Glomerular endothelial cell (primary cell): ENCODE results near the gene CD9. TPM values are rescaled to one million over a fixed set of nuclear protein-coding genes. Genes with fewer than 3 reads are reported as not detected.

ENCODE experiments used
- DNase-seq: peaks from one replicate; pipeline ENCODE4 v3.0.0-alpha.2; 2011; ENCODE audit warnings: low read depth, low spot score; ENCODE audit errors: extremely low read depth
- total RNA-seq: library from RNA; depleted of rRNA; stranded (reverse); fragments of >200 nt; gene quantifications from 2 replicates; pipeline ENCODE4 v1.2.3, GENCODE V29; 2015

The CD9 gene
- total RNA-seq, 1 donor from 2014 or later: 555 TPM

DNA sequence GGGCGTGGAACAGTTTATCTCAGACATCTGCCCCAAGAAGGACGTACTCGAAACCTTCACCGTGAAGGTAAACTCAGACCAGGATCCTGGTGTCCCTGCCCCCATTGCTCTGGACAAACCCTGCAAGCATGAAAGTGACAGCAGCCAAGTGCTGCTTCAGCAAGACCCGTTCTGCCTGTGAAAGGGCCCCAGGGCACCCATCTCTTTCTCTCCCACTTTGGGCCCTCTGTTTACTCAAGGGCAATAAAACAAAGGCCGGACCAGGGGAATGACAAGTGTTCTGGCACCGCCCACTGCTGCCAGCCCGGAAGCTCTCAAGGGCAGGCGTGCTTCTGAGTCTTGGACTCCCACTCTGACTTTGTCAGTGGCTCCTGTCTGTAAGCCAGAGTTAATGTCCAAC lies 35.3 kb downstream of the CD9 start:
- DNase-seq: no peak

DNA sequence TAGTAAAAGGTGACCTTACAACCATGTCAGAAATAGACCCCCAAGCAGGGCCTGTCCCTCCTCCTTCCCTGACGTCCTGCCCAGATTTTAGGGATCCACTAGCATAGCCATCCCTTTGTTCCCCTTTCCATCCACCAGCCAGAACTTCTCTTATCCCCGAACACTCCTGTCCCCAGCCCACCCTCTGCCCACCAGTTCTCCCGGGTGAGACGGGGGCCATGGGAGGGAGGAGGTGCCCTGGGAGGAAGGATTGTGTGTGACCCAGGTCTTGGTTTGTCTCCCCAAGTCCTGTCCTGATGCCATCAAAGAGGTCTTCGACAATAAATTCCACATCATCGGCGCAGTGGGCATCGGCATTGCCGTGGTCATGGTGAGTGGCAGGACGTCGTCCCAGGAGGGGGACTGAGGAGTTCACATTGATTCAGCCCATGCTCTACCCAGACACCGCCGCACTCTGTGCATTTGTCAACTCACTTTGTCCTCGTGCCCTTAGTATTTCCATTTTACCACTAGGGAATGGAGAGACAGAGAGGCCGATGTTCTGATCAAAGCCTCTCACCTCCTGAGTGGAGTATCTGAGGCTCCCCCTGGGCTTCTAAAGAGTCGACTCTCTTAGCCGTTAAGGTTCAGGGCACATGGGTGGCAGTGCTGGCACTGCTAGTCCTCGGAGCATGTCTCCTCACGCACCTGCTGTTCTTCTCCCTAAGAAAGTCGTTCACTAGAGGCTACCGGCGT lies 35.9 kb downstream of the CD9 start:
- no peak for DNase-seq

DNA sequence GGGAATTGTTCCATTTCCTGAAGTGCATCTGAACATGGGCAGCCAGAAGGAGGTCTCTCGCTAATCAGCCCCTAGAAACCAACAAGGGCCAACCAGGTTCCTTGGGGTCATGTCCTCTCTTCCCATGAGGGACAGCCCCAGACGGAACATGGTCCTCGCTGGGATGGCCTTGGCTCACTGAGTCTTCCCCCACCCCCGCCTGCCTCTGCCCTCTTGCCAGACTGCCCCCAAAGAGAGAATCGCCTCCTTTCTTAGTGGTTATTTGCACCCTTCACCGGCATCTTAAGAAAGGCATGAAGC lies 36.4 kb downstream of the CD9 start:
- no peak for DNase-seq

DNA sequence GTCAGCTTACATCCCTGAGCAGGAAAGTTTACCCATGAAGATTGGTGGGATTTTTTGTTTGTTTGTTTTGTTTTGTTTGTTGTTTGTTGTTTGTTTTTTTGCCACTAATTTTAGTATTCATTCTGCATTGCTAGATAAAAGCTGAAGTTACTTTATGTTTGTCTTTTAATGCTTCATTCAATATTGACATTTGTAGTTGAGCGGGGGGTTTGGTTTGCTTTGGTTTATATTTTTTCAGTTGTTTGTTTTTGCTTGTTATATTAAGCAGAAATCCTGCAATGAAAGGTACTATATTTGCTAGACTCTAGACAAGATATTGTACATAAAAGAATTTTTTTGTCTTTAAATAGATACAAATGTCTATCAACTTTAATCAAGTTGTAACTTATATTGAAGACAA lies 37.6 kb downstream of the CD9 start:
- DNase-seq: no peak

DNA sequence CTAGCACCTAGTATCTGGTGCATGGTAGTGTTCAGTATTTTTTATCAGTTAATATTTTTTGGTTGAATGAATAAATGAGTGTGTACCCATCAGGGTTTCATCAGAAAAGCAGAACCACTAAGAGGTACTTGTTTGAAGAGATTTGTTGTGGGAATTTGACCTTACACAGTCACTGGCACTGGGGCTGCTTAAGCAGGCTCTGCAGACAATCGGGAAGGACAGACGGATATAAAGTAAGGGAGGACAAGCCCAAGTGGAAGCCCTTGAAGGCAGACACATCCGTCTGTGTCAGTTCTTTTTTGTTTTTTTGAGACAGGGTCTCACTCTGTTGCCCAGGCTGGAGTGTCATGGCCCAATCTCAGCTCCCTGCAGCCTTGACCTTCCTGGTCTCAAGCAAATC lies 38.7 kb downstream of the CD9 start:
- DNase-seq: no peak

DNA sequence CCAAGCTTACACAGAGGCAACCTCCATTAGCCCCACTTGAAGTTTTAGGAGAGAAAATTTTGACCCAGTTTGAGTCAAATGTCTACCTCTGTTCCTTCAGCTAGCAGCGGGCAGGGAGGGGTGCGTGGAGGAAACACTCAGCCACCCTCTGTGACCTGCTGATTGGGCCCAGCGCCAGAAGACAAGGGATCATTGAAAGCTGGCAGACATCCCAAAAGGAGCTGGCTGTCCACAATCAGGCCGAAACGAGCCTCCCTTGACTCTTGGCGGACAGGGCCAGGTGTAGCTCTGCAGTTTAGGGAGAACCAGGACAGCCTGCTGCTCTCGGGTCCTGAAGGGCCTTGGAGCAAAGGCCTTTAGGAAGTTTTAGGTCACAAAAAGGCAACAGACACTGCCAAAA lies 41.3 kb downstream of the CD9 start:
- no peak for DNase-seq

DNA sequence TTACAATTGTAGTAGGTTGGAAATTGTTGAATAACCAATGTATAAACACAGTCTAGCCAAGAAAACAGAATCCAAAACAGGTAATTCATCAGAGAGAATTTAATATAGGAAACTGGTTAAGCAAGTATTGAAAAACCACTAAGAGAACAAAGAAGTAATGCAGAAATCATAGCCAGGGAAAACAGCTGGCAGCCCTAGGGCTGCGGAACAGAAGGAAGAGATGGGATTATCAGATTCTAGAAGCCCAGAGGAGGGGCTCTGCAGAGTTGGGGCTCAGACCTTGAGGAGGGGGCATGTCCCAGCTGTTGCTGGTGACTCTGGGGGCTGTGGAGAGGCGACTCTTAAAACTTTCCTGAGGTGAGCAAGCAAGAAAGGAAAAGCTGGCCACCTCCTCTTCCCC lies 49.4 kb downstream of the CD9 start:
- no peak for DNase-seq

DNA sequence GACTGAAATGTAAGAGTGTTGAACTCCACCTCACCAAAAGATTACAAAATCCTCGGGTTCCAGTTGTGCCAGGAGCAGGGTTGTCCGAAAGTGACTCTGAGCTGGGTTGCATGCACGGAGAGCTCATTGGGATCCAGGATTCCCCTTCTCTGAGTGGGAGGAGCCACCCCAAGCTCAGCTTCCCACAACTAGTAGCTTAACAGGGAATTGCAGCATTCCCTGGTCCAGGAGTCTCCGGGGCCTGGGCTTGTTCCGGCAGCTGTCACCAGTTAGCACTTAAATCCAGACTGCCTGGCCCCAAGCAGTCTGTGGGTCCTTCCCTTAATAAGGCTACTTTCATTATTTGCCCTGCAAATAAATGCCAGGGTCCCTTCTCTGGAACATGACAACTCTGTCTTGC lies 50.1 kb downstream of the CD9 start:
- DNase-seq: no peak

DNA sequence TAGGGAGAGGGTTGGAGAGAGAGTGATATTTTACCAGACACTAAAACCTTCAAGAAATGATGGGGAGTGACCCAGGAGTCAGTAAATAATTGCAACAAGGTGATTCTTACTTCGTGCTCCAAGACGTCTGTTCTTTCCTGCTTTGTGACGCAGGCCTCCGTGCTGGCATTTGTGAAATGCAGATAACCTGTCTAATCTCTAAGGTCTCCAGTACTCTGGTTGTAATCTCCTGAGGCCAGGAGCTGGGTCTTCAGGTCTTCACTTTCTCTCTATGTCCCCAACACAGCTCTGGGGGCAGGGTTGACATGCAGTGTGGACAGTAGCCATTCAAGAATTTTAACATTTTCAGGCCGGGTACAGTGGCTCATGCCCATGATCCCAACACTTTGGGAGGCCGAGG lies 53.1 kb downstream of the CD9 start:
- DNase-seq: no peak

DNA sequence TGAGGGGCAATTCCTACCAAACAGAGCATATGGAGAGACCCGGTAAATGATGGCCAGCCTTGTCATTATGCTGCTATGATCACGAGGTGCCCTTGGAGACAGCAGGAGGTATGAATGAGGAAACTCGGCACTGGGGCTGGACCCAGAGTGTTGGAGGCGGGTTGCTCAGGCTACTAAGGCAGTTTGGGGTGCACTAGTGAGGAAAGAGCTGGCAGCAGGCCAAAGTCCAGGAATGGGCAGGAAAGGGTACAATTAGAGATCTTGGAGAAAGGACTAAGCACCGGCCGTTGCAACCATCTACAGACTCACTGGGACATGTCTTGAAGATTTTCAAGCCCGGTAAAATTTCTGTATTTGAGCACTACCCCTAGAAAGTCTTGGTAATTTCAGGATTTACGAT lies 54.3 kb downstream of the CD9 start:
- DNase-seq: no peak

DNA sequence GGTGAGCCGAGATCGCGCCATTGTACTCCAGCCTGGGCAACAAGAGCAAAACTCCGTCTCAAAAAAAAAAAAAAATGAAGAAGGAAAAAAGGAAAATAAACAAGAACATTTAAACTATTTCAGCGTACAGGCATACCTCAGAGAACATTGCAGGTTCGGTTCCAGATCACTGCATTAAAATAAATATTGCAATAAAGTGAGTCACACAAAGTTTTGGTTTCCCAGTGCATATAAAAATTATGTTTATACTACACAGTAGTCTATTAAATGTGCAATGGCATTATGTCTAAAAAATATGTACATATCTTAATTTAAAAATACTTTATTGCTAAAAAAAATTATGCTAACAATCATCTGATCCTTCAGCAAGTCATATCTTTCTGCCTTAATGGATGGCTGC lies 56.8 kb downstream of the CD9 start:
- no peak for DNase-seq

DNA sequence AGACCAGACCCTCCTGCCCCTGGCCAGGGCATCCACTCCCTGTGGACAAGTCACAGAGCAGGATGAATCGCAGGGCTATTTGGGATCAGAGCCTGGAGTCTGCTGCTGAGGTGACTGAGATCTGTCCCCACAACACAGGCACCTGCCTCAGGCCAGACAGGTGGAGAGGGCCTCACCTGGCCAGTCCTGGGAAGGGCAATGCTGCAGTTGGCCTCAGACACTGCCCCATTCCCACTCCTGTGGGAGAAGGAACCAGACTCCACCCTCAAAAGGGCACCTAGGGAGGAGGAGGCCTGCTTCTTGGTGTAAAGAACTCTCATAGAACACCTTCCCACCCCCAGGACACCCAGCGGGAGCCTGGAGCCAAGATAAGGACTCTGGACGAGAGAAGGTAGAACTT lies 62.0 kb downstream of the CD9 start:
- no peak for DNase-seq

DNA sequence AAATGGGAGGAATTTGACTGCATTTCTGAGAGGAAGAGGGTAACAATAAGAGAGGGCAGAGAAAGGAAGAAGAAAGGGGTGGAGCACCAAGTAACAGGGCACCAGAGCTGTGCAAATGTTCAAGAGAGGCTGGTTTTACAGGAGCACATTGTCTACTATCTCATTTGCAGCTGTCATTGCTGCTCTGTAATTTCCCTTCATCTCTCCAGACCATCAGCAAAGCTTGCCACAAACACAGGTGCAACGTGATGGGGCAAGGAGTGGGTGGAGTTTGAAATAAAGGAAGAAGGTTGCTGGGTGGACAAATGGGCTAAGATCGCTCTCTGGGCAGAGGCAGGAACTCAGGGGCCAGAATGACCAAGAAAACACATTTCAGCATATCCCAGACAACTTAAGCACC lies 62.4 kb downstream of the CD9 start:
- DNase-seq: no peak

DNA sequence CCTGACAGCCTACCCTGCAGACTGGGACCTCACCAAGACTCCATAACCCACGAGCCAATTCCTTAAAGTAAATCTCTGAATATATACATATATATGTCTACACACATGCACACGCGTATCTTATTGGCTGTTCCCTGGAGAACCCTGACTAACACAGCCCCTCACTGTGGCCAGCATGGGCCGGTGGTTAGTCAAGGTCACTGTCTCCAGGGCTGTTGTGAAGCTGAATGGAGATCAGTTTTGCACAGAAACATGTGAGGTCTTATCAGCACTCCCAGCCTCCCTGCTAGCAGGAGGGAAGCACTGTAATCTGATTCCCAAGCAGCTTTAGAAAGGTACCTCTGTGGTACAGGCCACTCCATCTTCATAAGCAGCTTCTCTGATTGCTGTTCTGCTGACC lies 63.7 kb downstream of the CD9 start:
- no peak for DNase-seq

DNA sequence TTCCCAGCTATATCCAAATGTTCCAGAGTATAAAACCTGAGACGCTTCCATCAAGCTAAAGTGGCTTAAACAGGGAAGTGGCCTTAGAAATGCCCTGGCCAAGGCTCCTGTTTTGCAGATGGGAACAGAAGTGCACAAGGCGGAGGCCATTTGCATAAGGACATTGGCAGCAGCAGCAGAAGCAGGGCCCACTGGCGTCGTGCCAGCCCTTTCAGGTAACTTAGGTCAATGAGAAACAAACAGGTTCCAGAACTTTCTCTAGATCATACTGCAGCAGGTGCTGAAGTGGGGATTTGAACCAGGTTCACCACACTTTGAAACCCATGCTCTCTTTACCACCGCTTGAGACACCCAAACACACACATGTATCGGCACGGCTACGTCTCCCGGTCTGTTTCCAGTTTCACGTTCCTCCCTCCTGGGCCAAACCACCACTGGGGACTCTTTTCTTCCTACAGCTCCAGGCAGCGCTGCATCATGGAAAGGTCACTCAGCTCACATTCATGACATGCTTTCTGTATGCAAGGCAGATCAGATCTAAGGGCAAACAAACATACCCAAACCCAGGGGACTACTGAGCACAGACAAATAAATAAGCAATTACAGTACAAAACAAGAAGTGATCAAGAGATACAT lies 64.3 kb downstream of the CD9 start:
- DNase-seq: no peak

DNA sequence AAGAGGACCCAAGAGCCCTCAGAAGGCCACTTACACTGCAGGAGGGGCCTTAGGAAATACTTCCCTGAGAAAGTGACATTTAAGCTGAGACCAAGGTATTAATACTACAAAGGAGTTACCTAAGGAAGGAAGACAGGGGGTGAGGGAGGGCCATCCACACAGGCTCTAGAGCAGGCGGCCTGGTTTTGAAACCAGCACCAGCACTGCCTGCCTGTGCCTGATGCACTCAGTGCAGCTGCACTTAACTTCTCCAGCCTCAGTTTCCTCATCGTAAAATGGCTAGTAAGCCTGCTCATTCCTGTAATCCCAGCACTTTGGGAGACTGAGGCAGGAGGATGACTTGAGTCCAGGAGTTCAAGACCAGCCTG lies 64.8 kb downstream of the CD9 start:
- DNase-seq: no peak

DNA sequence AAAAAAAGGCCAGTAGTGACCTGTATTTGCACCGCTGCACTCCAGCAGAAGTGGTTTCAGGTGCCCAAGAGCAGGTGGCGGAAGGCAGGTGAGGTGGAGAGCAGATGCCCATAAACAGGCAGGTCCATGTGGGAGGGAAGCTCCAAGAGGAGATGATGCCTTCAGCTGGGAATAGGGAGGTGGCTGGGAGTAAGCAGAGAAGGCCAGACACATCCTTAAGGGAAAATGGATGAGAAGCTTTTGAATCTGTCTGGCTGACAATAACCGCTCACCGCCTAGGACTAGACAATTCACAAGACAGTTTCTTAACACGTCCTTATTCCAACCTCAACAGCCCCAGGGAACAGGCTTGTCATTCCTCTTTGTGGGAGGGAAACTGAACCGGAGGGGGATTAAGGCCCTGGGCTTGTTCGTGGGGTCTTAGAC lies 66.4 kb downstream of the CD9 start:
- DNase-seq: no peak

DNA sequence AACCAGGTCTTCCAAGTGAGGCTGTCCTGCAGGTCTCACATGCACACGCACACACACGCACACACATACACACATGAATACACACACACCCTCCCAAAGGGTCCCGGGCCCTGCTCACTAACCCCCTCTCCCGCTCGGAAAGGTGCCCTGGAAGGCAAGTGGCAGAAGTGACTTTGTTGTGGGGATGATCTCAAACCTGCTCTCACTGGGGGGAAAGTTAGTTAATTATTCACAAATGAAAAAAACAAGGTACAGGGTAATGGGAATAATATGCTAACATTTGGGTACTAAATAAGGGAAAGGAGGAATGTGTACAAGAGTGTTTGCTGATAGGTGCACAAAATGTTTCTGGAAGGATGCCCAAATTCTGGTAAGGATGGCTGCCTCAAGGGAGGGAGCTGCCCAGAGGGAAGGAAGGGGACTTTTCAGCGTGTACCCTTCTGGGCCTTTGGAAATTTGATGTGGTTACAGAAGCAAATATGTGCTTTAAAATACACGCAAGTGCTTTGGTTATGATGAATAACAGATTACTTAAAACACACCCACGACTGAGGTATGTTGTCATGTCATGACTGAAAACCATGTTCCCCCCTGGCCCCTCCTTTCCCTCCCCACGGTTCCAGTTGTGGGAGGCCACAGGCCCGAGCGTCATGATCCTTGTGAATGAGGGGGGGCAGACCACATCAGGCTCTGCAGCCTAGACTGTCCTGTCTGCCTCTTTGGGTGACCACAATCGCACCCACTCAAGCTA lies 66.9 kb downstream of the CD9 start:
- DNase-seq: no peak

DNA sequence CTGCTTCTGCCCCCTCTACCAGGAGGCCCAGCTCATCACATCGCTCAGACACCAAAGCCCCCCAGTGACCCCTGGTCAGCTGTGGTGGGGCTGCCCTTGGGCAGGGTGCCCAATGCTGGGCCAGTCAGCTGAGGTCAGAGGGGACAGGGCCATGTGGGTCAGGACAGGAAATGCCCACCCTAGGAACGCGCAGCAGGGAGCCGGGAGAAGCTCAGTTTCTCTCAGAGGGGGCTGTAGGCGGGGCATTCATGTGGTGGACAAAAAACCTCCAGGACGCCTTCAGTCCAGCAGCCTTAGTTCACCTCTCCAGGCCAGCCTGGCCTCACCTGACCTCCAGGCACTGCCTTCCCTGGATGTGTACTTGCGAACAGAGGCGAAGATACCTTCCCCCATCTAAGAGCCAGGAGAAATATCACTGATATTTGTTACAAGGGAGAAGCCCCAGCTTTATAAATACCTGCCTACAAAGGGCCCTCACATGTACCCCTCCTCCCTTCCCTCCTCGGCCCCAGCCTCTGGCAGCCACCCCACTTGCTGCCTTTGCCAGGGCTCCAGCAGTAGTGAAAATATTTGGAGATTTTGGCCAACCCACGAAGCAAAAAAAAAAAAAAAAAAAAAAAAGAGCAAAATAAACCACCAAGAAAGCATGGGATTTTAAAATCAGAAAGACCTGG lies 68.4 kb downstream of the CD9 start:
- no peak for DNase-seq

DNA sequence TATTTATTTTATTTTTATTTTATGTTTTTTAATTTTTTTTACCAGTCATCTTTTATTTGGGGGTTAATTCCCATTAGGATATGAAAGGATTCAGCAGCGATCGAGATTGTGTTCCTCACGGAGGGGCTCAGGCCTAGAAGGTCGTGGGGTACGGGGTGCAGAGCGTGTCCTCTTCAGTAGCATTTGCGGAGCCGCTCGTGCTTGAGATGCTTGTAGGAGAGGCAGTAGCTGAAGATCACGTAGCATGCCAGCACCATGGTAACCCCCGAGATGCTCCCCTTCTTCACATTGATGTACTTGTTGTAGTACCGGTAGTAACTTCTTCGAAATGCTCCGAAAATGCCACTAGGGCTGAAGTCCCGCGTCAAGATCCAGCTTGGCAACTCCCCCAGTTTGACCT lies 69.8 kb downstream of the CD9 start:
- DNase-seq: no peak

DNA sequence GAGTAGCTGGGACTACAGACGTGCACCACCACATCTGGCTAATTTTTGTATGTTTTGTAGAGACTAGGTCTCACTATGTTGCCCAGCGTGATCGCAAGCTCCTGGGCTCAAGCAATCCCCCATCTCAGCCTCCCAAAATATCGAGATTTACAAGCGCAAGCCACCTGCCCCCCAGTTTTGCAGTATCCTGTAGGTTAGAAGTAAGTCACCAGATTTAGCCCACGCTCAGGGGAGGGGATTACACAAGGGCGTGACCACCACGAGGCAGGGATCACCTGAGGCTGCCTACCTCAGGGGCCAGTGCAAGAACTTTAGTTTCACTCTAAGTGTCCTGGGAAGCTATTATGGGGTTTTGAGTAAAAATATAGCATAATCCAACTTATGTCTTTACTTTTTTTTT lies 71.1 kb downstream of the CD9 start:
- no peak for DNase-seq
